ENCODE measurements around the gene FERMT1. TPM values are rescaled to one million over a fixed set of nuclear protein-coding genes. Genes with fewer than 3 reads are reported as not detected.

Gene FERMT1
- total RNA-seq, 1 donor from 2014 or later = 0.29 TPM

GRCh38 chr20:6127825-6128224, 5.0 kb upstream of the FERMT1 start:
- Mint-ChIP-seq H3K27me3 (ENCODE audit: unreplicated experiment) (no peaks in the 10 kb centered on the region), H3K9me3 (ENCODE audit: unreplicated experiment) (peaks cover 1% of the 10 kb centered on the region), H3K4me1 (ENCODE audit: low read depth, unreplicated experiment) (no peaks in the 10 kb centered on the region), H3K36me3 (ENCODE audit: unreplicated experiment) (no peaks in the 10 kb centered on the region), H3K4me3 (ENCODE audit: unreplicated experiment) (no peak overlapping the region), H3K27ac (ENCODE audit: unreplicated experiment) (no peak overlapping the region)
- no peak for DNase-seq
- TF ChIP-seq CTCF (IDR thresholded peaks at IDR 0.05; ENCODE audit: partially characterized antibody, unreplicated experiment) = no peak

GRCh38 chr20:6126846-6127245, 4.0 kb upstream of the FERMT1 start:
- H3K27me3 Mint-ChIP-seq (ENCODE audit: unreplicated experiment) = no peaks in the 10 kb centered on the region
- H3K27ac Mint-ChIP-seq (ENCODE audit: unreplicated experiment) = no peak overlapping the region

GRCh38 chr20:6123649-6124014, 802 bp upstream of the FERMT1 start:
- peaks cover 3% of the 10 kb centered on the region for H3K4me1 Mint-ChIP-seq (ENCODE audit: low read depth, unreplicated experiment)
- DNase-seq = no peak
- TF ChIP-seq CTCF (IDR thresholded peaks at IDR 0.05; ENCODE audit: partially characterized antibody, unreplicated experiment) = no peak
- H3K9me3 Mint-ChIP-seq (ENCODE audit: unreplicated experiment) = no peaks in the 10 kb centered on the region
- H3K4me3 Mint-ChIP-seq (ENCODE audit: unreplicated experiment) = peak overlapping the region; percentile 84
- H3K27ac Mint-ChIP-seq (ENCODE audit: unreplicated experiment) = no peak overlapping the region
- H3K27me3 Mint-ChIP-seq (ENCODE audit: unreplicated experiment) = no peaks in the 10 kb centered on the region
- no peaks in the 10 kb centered on the region for H3K36me3 Mint-ChIP-seq (ENCODE audit: unreplicated experiment)

More at GRCh38 chr20:6126846-6127245, 4.0 kb upstream of the FERMT1 start:
- Mint-ChIP-seq H3K36me3 (ENCODE audit: unreplicated experiment) (no peaks in the 10 kb centered on the region), H3K4me1 (ENCODE audit: low read depth, unreplicated experiment) (peaks cover 2% of the 10 kb centered on the region), H3K4me3 (ENCODE audit: unreplicated experiment) (no peak overlapping the region), H3K9me3 (ENCODE audit: unreplicated experiment) (peaks cover 1% of the 10 kb centered on the region)
- no peak for DNase-seq
- TF ChIP-seq CTCF (IDR thresholded peaks at IDR 0.05; ENCODE audit: partially characterized antibody, unreplicated experiment) = no peak

GRCh38 chr20:6122111-6122872, 538 bp downstream of the FERMT1 start:
- no peak for DNase-seq
- no peaks in the 10 kb centered on the region for H3K36me3 Mint-ChIP-seq (ENCODE audit: unreplicated experiment)
- H3K4me3 Mint-ChIP-seq (ENCODE audit: unreplicated experiment) = peak overlapping the region; percentile 69
- no peaks in the 10 kb centered on the region for H3K9me3 Mint-ChIP-seq (ENCODE audit: unreplicated experiment)
- no peaks in the 10 kb centered on the region for H3K27me3 Mint-ChIP-seq (ENCODE audit: unreplicated experiment)
- TF ChIP-seq CTCF (IDR thresholded peaks at IDR 0.05; ENCODE audit: partially characterized antibody, unreplicated experiment) = no peak
- peaks cover 3% of the 10 kb centered on the region for H3K4me1 Mint-ChIP-seq (ENCODE audit: low read depth, unreplicated experiment)
- H3K27ac Mint-ChIP-seq (ENCODE audit: unreplicated experiment) = no peak overlapping the region

- no peak for DNase-seq
- H3K4me1 Mint-ChIP-seq (ENCODE audit: low read depth, unreplicated experiment) = peaks cover 3% of the 10 kb centered on the region
- no peaks in the 10 kb centered on the region for H3K27me3 Mint-ChIP-seq (ENCODE audit: unreplicated experiment)
- H3K4me3 Mint-ChIP-seq (ENCODE audit: unreplicated experiment) = no peak overlapping the region
- no peaks in the 10 kb centered on the region for H3K9me3 Mint-ChIP-seq (ENCODE audit: unreplicated experiment)
- no peak overlapping the region for H3K27ac Mint-ChIP-seq (ENCODE audit: unreplicated experiment)
- no peaks in the 10 kb centered on the region for H3K36me3 Mint-ChIP-seq (ENCODE audit: unreplicated experiment)
- TF ChIP-seq CTCF (IDR thresholded peaks at IDR 0.05; ENCODE audit: partially characterized antibody, unreplicated experiment) = no peak
Measured at GRCh38 chr20:6121504-6121903, 1.3 kb downstream of the FERMT1 start.

All from glutamatergic neuron (in vitro differentiated cells).